GM12878 (cell line): ENCODE results near the gene ZNF423.

Source experiments
- MAX ChIP-seq: IDR thresholded peaks from 2 replicates; pipeline ENCODE4 v1.6.1; 2012; ENCODE audit warnings: low read depth, low read length, improper control_type of control experiment
- SUZ12 ChIP-seq: fragments of 200-600 bp; sonication (generic); IDR thresholded peaks from one replicate; pipeline ENCODE4 v1.6.1; 2018; ENCODE audit warnings: antibody characterized with exemption, mild to moderate bottlenecking; ENCODE audit not compliant: unreplicated experiment

DNA sequence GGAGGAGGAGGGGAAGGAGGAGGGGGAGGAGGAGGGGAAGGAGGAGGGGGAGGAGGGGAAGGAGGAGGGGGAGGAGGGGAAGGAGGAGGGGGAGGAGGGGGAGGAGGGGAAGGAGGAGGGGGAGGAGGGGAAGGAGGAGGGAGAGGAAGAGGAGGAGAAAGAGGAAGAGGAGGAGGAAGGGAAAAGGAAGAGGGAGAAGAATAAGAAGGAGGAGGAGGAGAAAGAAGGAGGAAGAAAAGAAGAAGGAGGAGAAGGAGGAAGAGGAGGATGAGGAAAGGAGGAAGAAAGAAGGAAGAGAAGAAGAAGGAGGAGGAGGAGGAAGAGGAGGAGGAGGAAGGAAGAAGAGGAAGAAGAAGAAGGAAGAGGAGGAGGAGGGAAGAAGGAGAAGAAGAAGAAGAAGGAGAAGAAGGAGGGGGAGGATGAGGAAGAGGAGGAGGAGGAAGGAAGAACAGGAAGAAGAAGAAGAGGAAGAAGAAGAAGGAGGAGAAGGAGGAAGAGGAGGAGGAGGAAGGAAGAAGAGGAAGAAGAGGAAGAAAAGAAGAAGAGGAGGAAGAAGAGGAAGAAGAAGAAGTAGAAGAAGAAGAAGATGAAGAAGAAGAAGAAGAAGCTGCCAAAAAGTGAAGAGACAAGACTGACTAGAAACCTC, 378.5 kb downstream of the ZNF423 start:
- TF ChIP-seq MAX = no peak
- no peak for TF ChIP-seq SUZ12
